ENCODE results near the gene CACNA1B. TPM values are rescaled to one million over a fixed set of nuclear protein-coding genes. Genes with fewer than 3 reads are reported as not detected.

CACNA1B gene
- total and polyA plus RNA-seq, 2 of the 4 experiments (the other 2 are of a cell fraction), result 0.02 TPM; not detected in 1

GRCh38 chr9:137853392-137853995 is 24.1 kb upstream of the CACNA1B start:
- H3K79me1 ChIP-seq (ENCODE audit: low read depth in 1 of 2, low read length in 2 of 2), result no peaks in the 10 kb centered on the region
- no peak overlapping the region for H3K56ac ChIP-seq (ENCODE audit: extremely low read depth, insufficient read depth, low read length)
- no peak overlapping the region for H3K27ac ChIP-seq (ENCODE audit: insufficient read depth, low read length)
- H3K9me3 ChIP-seq (ENCODE audit: control insufficient read depth, insufficient read depth, low read length), result peaks cover 14% of the 10 kb centered on the region
- H3K18ac ChIP-seq (ENCODE audit: low read depth, low read length), result no peak overlapping the region
- H2AK5ac ChIP-seq (ENCODE audit: low read depth, low read length), result no peak overlapping the region
- POLR2A ChIA-PET (ENCODE audit: unreplicated experiment), result no interaction called here
- H3K4me2 ChIP-seq (ENCODE audit: low read depth, low read length), result no peak overlapping the region
- H3K27me3 ChIP-seq (ENCODE audit: control insufficient read depth, insufficient read depth, low read length), result no peaks in the 10 kb centered on the region
- BruUV-seq (replicated peaks), result no TSS peak
- intact Hi-C loops (cut with micrococcal nuclease) (no loop called here), in situ Hi-C loops (cut with MboI; ENCODE audit: low sequenced_read_pairs) (no loop called here), dilution Hi-C loops (cut with HindIII; ENCODE audit: low sequenced_read_pairs, unreplicated experiment) (no loop called here)
- no peak overlapping the region for H3K9ac ChIP-seq (ENCODE audit: low read depth, low read length)
- H2AK9ac ChIP-seq (replicated peaks; ENCODE audit: low read depth, low read length, poor library complexity), result no peak overlapping the region
- H3K36me3 ChIP-seq (ENCODE audit: control insufficient read depth, insufficient read depth, low read length), result no peaks in the 10 kb centered on the region
- no peak overlapping the region for H4K91ac ChIP-seq (ENCODE audit: insufficient read depth, low read depth, low read length)
- no peak overlapping the region for H3K23ac ChIP-seq (ENCODE audit: low read depth, low read length)
- H4K5ac ChIP-seq (ENCODE audit: low read depth, low read length), result no peak overlapping the region
- H3K9me1 ChIP-seq (ENCODE audit: insufficient read depth, low read length), result no peaks in the 10 kb centered on the region
- no peak overlapping the region for H2AFZ ChIP-seq (replicated peaks; ENCODE audit: low read length, poor library complexity)
- H3K4me1 ChIP-seq (ENCODE audit: control insufficient read depth, insufficient read depth, low read length), result no peaks in the 10 kb centered on the region
- ATAC-seq (ENCODE audit: low read depth) (no peak), DNase-seq (no peak)
- H3K14ac ChIP-seq (replicated peaks; ENCODE audit: low read depth, low read length), result no peak overlapping the region
- no peak overlapping the region for H3K4me3 ChIP-seq (ENCODE audit: insufficient read depth, low read depth, low read length)
- CTCF ChIA-PET, result interaction anchor here (0.7 kb wide), 1 partner anchor 14 kb away, joined by 6 read pairs; no protein-coding TSS in a partner anchor
- no CpG with 5 or more reads among the region's 1 CpG for WGBS, 2 experiments (ENCODE audit: extremely low coverage in 2 of 2, insufficient read length in 1 of 2)
- no peak overlapping the region for H4K8ac ChIP-seq (ENCODE audit: low read depth in 2 of 2, low read length in 2 of 2)
- H4K20me1 ChIP-seq (ENCODE audit: insufficient read depth, low read length), result no peaks in the 10 kb centered on the region
- no peak overlapping the region for H2BK120ac ChIP-seq (ENCODE audit: low read depth, low read length)
- TF ChIP-seq, protein P1, sequence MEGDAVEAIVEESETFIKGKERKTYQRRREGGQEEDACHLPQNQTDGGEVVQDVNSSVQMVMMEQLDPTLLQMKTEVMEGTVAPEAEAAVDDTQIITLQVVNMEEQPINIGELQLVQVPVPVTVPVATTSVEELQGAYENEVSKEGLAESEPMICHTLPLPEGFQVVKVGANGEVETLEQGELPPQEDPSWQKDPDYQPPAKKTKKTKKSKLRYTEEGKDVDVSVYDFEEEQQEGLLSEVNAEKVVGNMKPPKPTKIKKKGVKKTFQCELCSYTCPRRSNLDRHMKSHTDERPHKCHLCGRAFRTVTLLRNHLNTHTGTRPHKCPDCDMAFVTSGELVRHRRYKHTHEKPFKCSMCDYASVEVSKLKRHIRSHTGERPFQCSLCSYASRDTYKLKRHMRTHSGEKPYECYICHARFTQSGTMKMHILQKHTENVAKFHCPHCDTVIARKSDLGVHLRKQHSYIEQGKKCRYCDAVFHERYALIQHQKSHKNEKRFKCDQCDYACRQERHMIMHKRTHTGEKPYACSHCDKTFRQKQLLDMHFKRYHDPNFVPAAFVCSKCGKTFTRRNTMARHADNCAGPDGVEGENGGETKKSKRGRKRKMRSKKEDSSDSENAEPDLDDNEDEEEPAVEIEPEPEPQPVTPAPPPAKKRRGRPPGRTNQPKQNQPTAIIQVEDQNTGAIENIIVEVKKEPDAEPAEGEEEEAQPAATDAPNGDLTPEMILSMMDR (conservative IDR thresholded peaks at IDR 0.05; ENCODE audit: low read depth, low read length), result no peak
- no peak overlapping the region for H2BK5ac ChIP-seq (ENCODE audit: low read depth, low read length, poor library complexity, severe bottlenecking)
- H3K4ac ChIP-seq (ENCODE audit: low read depth, low read length), result no peak overlapping the region
- H2BK15ac ChIP-seq (ENCODE audit: low read depth, low read length), result no peak overlapping the region
- H2BK20ac ChIP-seq (ENCODE audit: low read depth, low read length), result no peak overlapping the region

All from IMR-90 (cell line).